Measurements from ENCODE around the gene FAT3.

GRCh38 chr11:92192141-92192540 lies 32.5 kb upstream of the FAT3 start:
- TF ChIP-seq, protein P1, sequence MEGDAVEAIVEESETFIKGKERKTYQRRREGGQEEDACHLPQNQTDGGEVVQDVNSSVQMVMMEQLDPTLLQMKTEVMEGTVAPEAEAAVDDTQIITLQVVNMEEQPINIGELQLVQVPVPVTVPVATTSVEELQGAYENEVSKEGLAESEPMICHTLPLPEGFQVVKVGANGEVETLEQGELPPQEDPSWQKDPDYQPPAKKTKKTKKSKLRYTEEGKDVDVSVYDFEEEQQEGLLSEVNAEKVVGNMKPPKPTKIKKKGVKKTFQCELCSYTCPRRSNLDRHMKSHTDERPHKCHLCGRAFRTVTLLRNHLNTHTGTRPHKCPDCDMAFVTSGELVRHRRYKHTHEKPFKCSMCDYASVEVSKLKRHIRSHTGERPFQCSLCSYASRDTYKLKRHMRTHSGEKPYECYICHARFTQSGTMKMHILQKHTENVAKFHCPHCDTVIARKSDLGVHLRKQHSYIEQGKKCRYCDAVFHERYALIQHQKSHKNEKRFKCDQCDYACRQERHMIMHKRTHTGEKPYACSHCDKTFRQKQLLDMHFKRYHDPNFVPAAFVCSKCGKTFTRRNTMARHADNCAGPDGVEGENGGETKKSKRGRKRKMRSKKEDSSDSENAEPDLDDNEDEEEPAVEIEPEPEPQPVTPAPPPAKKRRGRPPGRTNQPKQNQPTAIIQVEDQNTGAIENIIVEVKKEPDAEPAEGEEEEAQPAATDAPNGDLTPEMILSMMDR (conservative IDR thresholded peaks at IDR 0.05; ENCODE audit: low read depth, low read length) = no peak
- TF ChIP-seq POLR2A (IDR thresholded peaks at IDR 0.05; ENCODE audit: low read depth, low read length) = no peak
- no peak for TF ChIP-seq CHD1 (IDR thresholded peaks at IDR 0.05; ENCODE audit: low read depth, low read length)
- no peak for TF ChIP-seq ELK1 (IDR thresholded peaks at IDR 0.05; ENCODE audit: borderline replicate concordance, low read depth, low read length)
- no peak for TF ChIP-seq RAD21 (IDR thresholded peaks at IDR 0.05; ENCODE audit: low read length)
- TF ChIP-seq CEBPB (IDR thresholded peaks at IDR 0.05; ENCODE audit: low read depth, low read length) = no peak

All from IMR-90 (cell line).